HG03565 (cell line): ENCODE data around the gene OR1E1.
"Not testable (repeated sequence)": the region's sequence is repeated elsewhere in the genome, so short reads cannot be mapped to it uniquely, and the experiment has no call there.

Experiments used
- ATAC-seq: cut with Tn5 transposase; IDR thresholded peaks from one replicate; pipeline ENCODE4 v1.9.1; 2021; ENCODE audit warnings: mild to moderate bottlenecking, moderate library complexity; ENCODE audit not compliant: unreplicated experiment

The OR1E1 gene

GRCh38 chr17:3398310-3398709 lies at the start of gene OR1E1:
TSS of gene OR1E1 (minus strand) at chr17:3398410. CDS start at chr17:3398410, 0 bp downstream.
- ATAC-seq = no peak

GRCh38 chr17:3447625-3448024 lies 49.4 kb upstream of the OR1E1 start:
- no peak for ATAC-seq

- ATAC-seq = no peak
Measured at GRCh38 chr17:3440451-3440850, 42.2 kb upstream of the OR1E1 start.

- ATAC-seq = no peak
Measured at GRCh38 chr17:3438368-3438767, 40.2 kb upstream of the OR1E1 start.

- ATAC-seq = no peak
Measured at GRCh38 chr17:3433741-3434140, 35.5 kb upstream of the OR1E1 start, which contains the start of gene OR1E2. TSS of gene OR1E2 (minus strand) at chr17:3433841. CDS start at chr17:3433841, 0 bp downstream.

GRCh38 chr17:3433215-3433614 lies 35.0 kb upstream of the OR1E1 start:
- not testable (repeated sequence) for ATAC-seq

GRCh38 chr17:3418222-3418621 lies 20.0 kb upstream of the OR1E1 start:
- ATAC-seq = no peak

- no peak for ATAC-seq
Measured at GRCh38 chr17:3415610-3416009, 17.4 kb upstream of the OR1E1 start.

GRCh38 chr17:3412216-3412615 lies 14.0 kb upstream of the OR1E1 start:
- not testable (repeated sequence) for ATAC-seq

- ATAC-seq = no peak
Measured at GRCh38 chr17:3411070-3411469, 12.9 kb upstream of the OR1E1 start, which contains the start of gene OR3A3. TSS of gene OR3A3 (plus strand) at chr17:3411370.

- not testable (repeated sequence) for ATAC-seq
Measured at GRCh38 chr17:3403856-3404255, 5.6 kb upstream of the OR1E1 start.

- ATAC-seq = no peak
Measured at GRCh38 chr17:3401786-3402185, 3.6 kb upstream of the OR1E1 start.

GRCh38 chr17:3400055-3400454 lies 1.8 kb upstream of the OR1E1 start:
- ATAC-seq = no peak

GRCh38 chr17:3397801-3398200 lies 409 bp downstream of the OR1E1 start:
- ATAC-seq = not testable (repeated sequence)

- ATAC-seq = no peak
Measured at GRCh38 chr17:3389791-3390190, 8.4 kb downstream of the OR1E1 start.

GRCh38 chr17:3385869-3386816 lies 12.1 kb downstream of the OR1E1 start, which contains the start of gene OR3A2:
TSS of gene OR3A2 (minus strand) at chr17:3386308.
- no peak for ATAC-seq

GRCh38 chr17:3381957-3382356 lies 16.3 kb downstream of the OR1E1 start:
- ATAC-seq = no peak

- ATAC-seq = no peak
Measured at GRCh38 chr17:3378321-3378720, 19.9 kb downstream of the OR1E1 start.

GRCh38 chr17:3371167-3371566 lies 27.0 kb downstream of the OR1E1 start:
- not testable (repeated sequence) for ATAC-seq
